Brain microvascular endothelial cell (primary cell): Measurements from ENCODE around the gene THEMIS.

ENCODE experiments used
- DNase-seq: peaks from one replicate; pipeline ENCODE4 v3.0.0-alpha.2; 2020
- H3K27ac ChIP-seq: fragments of 250-450 bp; sonication (Bioruptor Pico); 2 replicates; pipeline ENCODE4 v1.5.1; 2020; ENCODE audit warnings: mild to moderate bottlenecking, moderate library complexity
- H3K27me3 ChIP-seq: fragments of 250-450 bp; sonication (Bioruptor Pico); replicated peaks from 2 replicates; pipeline ENCODE4 v1.5.1; 2020; ENCODE audit warnings: mild to moderate bottlenecking
- H3K36me3 ChIP-seq: fragments of 250-450 bp; sonication (Bioruptor Pico); replicated peaks from 2 replicates; pipeline ENCODE4 v1.5.1; 2020; ENCODE audit warnings: mild to moderate bottlenecking
- H3K4me3 ChIP-seq: 2 replicates; pipeline ENCODE4 v1.5.1; 2011; ENCODE audit warnings: low read depth, mild to moderate bottlenecking, control low read depth, low read length, moderate library complexity
- in situ Hi-C: cut with HindIII; loops from 2 replicates; pipeline ENCODE4 v1.10.0; 2017; ENCODE audit warnings: low sequenced_read_pairs, low pct_ligation_motif_present
- TF ChIP-seq, protein P1 (sequence below): IDR thresholded peaks from 2 replicates; pipeline ENCODE4 v1.5.1; 2011; ENCODE audit warnings: low read depth, mild to moderate bottlenecking, moderate library complexity, low read length, control low read depth, inconsistent platforms; ENCODE audit errors: missing control alignments

Gene THEMIS

DNA sequence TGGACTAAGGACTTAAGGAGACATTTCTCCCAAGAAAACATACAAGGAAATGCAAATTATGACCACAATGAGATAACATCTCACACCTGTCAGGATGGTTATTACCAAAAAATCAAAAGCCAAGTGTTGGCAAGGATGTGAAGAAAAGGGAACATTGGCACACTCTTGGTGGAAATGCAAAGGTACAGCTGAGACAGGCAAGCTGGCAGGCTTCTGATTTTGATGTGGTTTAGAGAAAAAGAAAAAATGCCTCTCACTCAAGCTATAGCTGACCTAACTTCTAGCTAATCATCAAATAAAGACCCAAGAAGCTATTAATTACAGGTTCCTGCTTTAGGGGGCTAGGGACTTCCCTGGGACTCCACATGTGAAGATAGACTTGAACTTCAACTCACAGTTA is 139.8 kb downstream of the THEMIS start:
- Histone ChIP-seq H3K27me3 (no peaks in the 10 kb centered on the region), H3K36me3 (no peaks in the 10 kb centered on the region), H3K27ac (no peak overlapping the region), H3K4me3 (no peak overlapping the region)
- DNase-seq = no peak
- TF ChIP-seq, protein P1, sequence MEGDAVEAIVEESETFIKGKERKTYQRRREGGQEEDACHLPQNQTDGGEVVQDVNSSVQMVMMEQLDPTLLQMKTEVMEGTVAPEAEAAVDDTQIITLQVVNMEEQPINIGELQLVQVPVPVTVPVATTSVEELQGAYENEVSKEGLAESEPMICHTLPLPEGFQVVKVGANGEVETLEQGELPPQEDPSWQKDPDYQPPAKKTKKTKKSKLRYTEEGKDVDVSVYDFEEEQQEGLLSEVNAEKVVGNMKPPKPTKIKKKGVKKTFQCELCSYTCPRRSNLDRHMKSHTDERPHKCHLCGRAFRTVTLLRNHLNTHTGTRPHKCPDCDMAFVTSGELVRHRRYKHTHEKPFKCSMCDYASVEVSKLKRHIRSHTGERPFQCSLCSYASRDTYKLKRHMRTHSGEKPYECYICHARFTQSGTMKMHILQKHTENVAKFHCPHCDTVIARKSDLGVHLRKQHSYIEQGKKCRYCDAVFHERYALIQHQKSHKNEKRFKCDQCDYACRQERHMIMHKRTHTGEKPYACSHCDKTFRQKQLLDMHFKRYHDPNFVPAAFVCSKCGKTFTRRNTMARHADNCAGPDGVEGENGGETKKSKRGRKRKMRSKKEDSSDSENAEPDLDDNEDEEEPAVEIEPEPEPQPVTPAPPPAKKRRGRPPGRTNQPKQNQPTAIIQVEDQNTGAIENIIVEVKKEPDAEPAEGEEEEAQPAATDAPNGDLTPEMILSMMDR = no peak
- in situ Hi-C loops = no loop called here

DNA sequence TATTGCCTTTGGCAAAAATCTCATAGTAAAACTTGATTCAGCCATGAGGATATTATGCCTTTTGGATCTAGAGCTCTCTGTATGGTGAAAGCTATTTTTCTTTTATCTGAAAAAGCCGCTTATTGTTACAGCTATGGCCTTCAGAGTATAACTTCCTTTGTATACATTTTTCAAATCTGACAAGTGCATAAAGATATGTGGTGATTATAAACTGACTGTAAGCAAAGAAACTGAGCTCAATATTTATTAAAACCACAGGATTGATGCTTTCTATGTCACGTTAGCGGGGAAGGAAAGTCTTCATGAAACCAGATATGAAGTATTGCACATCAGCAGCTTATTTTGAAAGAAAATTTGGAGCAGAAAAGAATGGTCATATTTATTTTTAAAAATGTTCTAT is 151.8 kb downstream of the THEMIS start:
- in situ Hi-C loops = no loop called here
- no peaks in the 10 kb centered on the region for H3K36me3 ChIP-seq
- H3K4me3 ChIP-seq = no peak overlapping the region
- no peaks in the 10 kb centered on the region for H3K27me3 ChIP-seq
- TF ChIP-seq, protein P1 = no peak
- no peak overlapping the region for H3K27ac ChIP-seq
- no peak for DNase-seq

GRCh38 chr6:127748290-127748689 is 152.6 kb downstream of the THEMIS start:
- Histone ChIP-seq H3K27ac (no peak overlapping the region), H3K36me3 (no peaks in the 10 kb centered on the region), H3K27me3 (no peaks in the 10 kb centered on the region), H3K4me3 (no peak overlapping the region)
- TF ChIP-seq, protein P1 = no peak
- DNase-seq = no peak
- in situ Hi-C loops = no loop called here

GRCh38 chr6:127738423-127738822 is 162.4 kb downstream of the THEMIS start:
- Histone ChIP-seq H3K4me3 (no peak overlapping the region), H3K36me3 (no peaks in the 10 kb centered on the region), H3K27me3 (no peaks in the 10 kb centered on the region), H3K27ac (no peak overlapping the region)
- DNase-seq = no peak
- TF ChIP-seq, protein P1 = no peak
- in situ Hi-C loops = no loop called here

DNA sequence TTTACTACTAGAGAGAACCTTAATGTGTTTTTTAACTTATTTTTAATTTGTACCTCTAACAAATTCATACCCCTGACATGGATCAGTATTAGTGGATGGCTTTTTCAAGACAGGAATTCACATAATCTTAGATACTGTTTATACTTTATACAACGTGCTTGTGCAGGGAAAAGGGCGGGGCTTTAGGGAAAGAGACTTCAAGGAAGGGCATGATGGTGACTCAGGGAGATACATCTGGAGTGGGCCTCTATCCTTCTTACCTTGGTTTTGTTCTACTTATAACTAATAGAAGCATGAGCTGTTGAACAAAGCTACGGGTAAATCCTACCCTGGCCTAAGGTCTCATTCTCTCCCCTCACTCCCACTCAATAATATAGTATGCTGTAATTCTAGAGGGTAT is 163.1 kb downstream of the THEMIS start:
- Histone ChIP-seq H3K27ac (no peak overlapping the region), H3K36me3 (no peaks in the 10 kb centered on the region), H3K4me3 (no peak overlapping the region), H3K27me3 (no peaks in the 10 kb centered on the region)
- TF ChIP-seq, protein P1 = no peak
- in situ Hi-C loops = no loop called here
- DNase-seq = no peak

DNA sequence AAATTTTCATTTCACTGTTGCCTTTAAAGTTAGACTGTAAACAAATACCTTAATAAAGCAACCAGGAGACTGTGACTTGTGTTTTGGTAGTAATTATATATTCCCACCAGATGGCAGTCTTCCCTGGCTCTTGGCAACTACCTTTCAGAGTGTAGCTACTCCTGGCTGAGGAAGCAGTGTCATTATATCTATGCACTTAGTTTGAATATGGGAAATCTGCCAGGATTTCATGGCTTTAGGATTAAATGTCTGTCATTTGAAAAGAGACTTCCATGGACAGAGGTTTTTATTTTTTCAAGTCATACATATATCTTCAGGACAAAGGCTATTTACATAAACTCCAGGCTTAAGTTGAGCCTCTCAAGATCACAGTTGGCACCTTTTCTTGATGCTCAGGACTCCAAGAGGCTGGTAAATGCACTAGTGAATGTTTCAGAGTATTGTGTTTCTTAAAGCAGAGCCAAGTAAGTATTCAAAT is 163.8 kb downstream of the THEMIS start:
- no peak overlapping the region for H3K27ac ChIP-seq
- peak; percentile 74 for DNase-seq
- no peak overlapping the region for H3K4me3 ChIP-seq
- no peaks in the 10 kb centered on the region for H3K27me3 ChIP-seq
- H3K36me3 ChIP-seq = no peaks in the 10 kb centered on the region
- TF ChIP-seq, protein P1 = peak; percentile 67
- in situ Hi-C loops = no loop called here
